Measurements from ENCODE around the gene CRIP1. TPM values are rescaled to one million over a fixed set of nuclear protein-coding genes. Genes with fewer than 3 reads are reported as not detected.

CRIP1 gene, protein sequence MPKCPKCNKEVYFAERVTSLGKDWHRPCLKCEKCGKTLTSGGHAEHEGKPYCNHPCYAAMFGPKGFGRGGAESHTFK
- total RNA-seq, result 0.87 and 12.2 TPM in 2 replicates

DNA sequence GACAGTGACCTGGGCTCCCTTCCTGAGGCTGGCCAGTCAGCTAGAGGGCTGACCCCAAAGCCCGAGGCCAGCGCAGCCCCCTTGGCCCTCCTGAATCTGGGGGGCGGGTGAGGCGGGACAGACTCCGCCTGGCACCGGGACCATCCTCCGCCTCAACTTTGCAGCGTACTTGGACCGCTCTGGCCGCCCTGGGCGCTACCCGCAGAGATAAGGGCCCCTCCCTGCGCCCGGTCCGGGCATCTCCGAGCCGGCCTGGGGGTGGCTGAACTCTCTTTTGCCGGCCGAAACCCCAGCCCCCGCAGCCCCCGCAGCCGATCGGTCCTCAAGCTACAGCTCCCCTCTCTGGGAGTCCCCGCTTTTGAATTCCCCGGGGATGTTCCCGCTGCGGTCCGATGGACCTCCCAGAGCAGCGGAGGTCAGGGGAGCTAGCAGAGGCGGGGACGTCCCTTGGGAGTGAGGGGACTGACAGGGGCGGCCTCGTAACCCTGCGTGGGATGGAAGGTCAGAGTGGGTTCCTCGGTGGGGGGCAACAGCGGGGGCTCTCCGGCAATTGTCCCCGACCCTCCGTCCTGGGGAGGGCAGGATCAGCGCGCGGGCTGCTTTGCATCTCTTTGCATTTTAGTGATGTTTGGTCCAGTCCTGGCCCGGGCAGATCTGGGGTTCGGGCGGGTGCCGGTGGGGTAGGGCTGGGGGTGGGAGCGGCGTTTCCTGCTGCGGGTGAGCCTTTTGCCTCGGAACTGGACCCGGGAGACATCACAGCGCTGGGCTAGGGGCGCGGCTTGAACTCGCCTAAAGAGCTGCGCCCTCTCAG, at the start of gene CRIP1:
CRIP1 (plus strand) TSS at position 724 of the 811 bp plus-strand sequence. CDS start 374 bp downstream, outside the sequence.
- DNase-seq (ENCODE audit: low read depth), result no peak

DNA sequence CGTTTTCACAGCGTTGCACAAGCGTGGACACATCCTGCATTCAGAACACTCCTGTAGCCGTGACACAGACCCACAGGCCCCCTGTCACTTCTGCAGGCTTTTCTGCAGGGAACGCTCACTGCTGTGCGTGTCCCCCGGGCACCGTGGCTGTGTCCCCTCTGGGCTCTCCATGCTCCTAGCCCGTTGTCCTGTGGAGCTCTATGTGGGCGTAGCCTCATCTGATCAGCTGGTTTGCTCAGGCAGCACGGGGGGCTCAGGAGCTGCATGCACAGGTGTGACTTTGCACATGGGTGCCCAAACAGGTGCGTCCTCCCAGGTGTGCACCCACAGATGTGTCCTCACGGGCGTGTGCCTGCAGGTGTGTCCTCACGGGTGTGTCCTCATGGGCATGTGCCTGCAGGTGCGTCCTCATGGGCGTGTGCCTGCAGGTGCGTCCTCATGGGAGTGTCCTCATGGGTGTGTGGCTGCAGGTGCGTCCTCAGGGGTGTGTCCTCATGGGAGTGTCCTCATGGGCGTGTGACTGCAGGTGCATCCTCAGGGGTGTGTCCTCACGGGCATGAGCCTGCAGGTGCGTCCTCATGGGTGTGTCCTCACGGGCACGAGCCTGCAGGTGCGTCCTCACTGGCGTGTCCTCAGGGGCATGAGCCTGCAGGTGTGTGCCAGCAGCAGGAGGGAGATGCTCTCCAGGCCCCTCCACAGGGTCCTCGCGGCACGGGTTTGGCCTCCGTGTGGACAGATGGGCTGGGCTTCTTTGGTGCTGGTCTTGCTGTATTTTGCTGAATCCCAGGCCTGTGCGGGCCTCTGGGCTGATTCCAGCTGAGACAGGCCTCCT, 49.6 kb upstream of the CRIP1 start:
- DNase-seq (ENCODE audit: low read depth), result no peak

- DNase-seq (ENCODE audit: low read depth), result no peak
These were observed 48.8 kb upstream of the CRIP1 start for GRCh38 chr14:105437723-105438500.

DNA sequence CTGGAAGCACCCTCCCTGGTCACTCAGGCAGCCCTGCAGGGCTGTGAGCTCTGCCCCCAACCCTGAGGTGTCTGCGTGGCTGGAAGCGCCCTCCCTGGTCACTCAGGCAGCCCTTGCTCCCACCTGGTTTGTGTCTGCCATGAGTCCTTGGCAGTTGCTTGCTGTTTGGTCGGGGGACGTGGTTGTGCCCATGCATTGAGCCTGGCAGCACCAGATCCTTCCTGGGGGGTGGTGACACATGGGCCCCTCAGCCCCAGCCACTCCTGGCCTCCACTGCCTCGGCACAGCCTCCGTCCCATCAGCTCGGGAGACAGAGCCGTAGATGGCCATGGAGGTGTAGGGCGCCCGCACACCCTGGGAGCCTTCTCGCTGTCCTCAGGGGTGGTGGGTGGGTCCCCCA, 47.5 kb upstream of the CRIP1 start:
- DNase-seq (ENCODE audit: low read depth), result no peak

GRCh38 chr14:105439710-105440553, 46.8 kb upstream of the CRIP1 start:
- no peak for DNase-seq (ENCODE audit: low read depth)

DNA sequence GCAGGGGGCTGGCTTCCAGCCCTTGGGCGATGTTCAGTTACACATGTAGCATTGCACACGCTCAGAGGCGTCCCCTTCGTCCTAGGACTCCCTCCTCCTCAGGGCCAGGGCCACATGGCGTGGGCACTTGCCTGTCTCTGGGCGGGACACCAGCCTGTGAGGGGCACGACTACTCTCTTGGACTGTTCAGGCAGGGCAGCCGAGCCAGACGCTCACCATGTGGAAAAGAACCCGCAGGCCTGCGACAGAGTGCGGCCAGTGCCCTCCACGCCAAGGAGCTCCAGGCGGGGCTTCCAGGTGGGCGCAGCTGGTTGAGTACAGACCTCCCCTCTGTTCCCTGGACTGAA, 46.2 kb upstream of the CRIP1 start:
- no peak for DNase-seq (ENCODE audit: low read depth)

DNA sequence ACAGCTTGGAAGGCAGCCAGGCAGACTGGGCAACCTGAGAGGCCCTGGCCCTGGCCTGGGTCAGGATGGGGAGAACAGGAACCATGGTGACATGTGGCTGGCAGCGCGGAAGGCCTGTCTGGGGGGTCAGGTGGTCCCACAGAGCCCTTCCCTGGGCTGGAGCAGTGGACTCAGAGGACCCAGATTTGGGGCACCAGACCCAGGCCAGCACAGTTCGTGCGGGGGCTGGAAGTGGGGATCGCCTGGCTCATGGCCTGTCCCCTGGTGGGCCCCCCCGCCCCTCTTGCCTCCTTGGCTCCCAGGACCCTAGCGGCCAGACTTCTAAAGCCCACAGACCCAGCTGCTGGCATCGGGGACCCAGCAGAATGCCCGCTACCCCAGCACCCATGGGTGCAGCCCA, 45.7 kb upstream of the CRIP1 start:
- DNase-seq (ENCODE audit: low read depth), result no peak

DNA sequence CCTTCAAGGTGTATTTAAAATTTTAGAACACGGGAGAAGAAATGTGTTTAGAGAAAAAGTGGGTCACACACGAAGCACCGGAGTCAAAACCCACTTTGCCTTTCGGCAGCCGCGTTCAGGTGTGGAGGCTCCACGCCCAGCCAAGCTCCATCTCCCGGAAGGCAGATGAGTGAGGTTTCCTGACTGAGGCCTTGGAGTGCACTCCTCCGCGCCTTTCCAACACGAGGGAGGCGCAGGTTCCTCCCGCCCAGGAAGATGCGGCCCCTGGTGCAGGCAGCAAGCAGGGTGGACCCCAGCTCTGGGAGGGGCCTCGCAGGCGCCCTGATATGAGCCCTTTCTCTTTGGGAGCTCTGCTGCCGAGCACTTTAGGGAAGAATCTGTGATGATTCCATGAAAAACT, 44.6 kb upstream of the CRIP1 start:
- DNase-seq (ENCODE audit: low read depth), result no peak

DNA sequence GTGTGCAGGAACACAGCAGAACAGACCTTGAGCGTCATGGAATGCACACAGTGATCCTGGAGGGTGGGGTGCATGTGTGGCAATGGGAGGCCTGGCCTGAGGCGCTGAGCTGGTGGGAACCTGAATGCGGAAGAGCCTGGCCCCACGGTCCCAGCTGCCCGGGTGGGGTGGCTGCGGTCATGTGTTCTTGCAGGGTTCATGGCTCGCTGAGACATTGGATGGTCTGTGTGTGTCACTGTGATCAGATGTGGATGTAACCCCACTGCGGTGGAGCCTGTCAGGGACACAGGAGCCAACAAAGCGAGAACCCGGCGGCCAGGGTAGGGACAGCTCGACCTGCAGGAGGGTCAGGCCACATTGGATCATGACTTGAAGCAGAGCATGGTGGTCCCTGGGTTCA, 43.9 kb upstream of the CRIP1 start:
- no peak for DNase-seq (ENCODE audit: low read depth)

DNA sequence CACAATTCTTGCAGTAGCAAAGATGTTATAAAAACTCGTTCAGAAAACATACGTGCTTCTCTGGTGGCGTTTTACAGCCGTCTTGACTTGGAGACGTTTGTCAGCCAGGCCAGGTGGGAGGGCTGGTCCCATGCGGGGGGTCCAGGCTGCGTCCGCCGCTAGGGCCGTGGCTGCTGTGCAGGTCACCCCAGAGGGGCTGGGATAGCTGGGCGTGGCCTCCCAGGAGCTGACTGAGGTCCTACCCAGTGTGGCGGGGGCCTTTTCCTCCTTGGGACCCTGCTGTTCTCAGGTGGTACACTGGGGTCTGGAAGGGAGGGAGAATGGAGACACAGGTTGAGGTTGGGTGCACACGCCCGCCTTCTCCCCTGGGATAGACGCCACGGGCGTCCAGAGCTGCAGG, 41.8 kb upstream of the CRIP1 start:
- no peak for DNase-seq (ENCODE audit: low read depth)

DNA sequence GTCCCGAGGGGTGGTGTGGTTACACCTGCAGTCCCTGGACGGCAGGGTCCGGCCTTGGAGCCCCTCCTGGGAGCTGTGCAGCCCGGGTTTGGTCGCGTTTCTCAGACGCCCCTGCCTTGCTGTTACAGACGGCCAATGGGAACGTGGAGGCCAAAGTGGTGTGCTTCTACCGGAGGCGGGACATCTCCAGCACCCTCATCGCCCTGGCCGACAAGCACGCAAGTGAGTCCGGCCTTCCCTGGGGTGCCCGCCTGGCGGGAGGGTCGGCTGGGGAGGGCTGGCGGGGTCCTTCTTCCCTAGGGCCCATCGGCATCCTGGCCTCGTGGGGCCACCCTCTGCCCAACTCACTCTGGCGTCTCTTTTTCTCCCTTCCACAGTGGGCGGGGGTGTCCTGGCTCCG, 41.4 kb upstream of the CRIP1 start:
- no peak for DNase-seq (ENCODE audit: low read depth)

DNA sequence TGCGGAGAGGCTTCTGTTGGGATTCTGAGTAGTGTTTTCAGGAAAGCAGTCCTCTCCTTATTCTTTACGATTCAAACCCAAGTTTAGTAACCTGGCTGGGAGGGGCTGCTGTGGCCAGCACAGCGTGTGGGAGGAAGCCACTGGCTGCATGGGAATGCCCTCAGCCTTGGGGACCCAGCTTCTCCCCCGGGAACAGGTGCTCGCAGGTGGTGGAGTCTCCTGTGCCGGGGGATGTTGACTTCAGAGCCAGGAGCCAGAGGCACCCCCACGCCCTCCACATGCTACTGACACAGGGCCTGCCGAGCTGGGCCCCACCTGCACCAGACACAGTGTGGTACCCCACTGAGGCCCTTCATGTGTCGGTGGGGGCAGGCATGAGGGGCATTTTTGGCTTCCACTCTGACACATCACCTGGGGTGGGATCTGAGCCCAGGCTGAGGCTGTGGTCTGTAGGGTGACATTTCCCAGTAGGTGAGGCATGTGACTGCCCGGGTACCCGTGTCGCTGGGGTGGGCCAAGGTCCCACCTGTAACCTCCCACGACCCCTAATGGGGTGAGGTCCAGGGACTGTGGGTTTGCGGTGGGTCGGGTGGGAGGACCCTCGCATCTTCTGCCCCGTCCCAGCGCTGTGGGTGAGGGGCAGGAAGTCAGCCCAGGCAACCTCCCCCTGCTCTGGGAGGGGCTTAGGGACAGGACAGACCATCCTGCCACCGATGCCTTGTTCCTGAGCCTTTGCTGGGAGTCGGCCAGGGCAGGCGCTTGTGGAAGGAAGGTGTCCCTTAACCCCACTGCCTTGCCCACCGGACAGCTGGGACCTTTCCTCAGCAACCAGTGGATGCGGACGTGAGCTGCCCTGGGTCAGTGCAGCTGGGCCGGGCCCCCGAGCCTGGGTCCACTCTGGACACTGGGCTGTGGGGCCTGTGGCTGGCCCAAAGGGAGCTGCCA, 40.5 kb upstream of the CRIP1 start:
- no peak for DNase-seq (ENCODE audit: low read depth)

DNA sequence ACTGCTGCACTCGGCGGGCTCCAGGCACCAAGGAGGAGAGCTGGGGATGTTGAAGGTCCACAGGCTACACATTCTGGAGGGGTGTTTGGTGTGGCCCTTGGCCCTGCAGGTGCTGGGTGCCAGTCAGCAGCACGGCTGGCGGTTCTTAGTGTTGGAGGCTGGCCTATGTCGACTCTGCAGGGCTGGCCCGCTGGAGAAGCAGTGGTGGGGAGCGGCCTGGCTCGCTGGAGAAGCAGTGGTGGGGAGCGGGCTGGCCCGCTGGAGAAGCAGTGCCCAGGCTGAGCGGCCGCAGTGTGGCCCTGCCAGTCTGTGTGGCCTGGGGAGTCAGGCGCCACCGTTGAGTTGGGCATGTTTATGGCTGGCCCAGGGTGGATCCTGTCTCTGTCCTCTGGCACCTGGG, 39.7 kb upstream of the CRIP1 start:
- no peak for DNase-seq (ENCODE audit: low read depth)

DNA sequence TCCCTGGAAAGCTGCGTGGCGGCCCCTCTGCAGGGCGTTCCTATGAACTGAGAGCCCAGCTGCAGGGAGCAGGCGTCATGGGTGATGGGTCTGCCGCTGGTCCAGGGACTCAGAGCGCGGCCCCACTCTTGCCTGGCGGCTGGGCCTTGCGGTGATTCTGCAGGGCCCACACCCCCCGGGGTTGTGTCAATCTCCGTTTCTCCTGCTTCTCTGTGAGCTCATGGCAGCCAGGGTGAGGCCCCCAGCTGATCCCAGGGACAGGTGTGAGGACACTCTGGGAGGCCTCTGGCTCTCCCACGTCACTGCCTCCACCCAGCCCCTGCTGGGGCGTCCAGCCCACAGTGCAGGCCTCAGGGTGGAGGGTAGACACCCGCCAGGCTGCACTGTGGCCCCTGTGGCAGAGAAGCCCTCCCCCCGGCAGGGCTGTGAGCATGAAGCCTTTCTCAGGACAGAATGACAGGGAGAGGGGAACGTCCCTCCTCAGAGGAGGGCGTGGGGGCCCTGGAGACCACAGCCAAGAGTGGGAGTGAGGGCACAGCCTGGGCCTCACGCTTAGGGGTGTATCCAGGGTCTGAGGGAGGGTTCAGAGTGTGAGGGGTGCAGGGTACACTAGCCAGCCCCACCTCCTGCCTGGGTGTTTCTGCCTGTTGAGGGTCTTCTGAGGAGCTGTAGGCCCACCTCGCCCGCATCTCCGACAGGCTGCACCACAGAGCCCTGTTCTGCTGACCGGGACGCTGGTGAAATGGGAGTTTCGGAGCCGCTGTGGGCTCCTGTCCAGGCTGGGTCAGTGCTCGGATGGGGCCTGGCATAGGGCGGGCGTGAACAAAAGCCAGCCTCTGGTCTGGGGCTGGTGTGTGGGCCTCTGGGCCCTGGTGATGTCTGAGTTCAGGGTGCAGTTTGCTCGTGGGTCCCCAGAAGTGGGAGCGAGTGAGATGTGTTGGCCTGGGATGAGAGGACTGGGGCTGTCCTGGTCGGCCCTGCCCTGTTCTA, 38.7 kb upstream of the CRIP1 start:
- no peak for DNase-seq (ENCODE audit: low read depth)

GRCh38 chr14:105448706-105449111, 38.0 kb upstream of the CRIP1 start:
- DNase-seq (ENCODE audit: low read depth), result peak; percentile 13

DNA sequence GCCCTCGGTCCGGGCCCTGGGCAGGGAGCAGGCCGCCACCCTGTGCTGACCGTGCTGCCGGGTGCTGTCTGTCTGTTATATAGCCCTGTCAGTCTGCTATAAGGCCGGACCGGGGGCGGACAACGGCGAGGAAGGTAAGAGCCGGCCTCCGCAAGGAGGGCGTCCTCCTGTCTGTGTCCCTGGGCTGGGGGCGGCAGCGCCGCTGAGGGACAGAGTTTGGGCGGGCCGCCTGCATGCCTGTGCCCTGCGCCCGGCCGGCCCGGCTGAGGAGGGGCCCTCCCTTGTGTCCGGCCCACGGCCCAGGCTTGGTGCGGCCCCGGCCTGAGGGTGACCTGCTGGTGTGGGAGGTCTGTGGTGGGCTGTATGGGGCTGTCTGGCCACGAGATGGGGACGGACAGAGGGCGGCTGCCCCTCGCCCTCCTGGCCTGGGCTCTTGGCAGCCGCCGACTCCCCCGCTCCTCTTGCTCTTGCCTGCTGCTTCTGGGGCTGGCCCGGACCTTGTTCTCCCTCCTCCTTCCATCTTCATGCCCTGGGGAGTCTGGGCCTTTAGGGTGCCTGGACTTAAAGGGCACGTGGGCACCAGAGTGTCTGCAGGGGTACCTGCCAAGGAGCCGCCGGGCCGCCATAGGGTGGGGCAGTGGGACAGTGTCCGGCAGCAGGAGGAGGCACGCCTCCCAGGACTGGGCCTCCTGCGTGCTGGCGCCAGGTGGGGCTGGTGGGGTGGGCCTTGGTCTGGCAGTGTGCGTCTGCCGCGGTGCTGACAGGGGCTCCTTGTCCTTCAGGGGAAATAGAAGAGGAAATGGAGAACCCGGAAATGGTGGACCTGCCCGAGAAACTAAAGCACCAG, 37.2 kb upstream of the CRIP1 start:
- DNase-seq (ENCODE audit: low read depth), result no peak

DNA sequence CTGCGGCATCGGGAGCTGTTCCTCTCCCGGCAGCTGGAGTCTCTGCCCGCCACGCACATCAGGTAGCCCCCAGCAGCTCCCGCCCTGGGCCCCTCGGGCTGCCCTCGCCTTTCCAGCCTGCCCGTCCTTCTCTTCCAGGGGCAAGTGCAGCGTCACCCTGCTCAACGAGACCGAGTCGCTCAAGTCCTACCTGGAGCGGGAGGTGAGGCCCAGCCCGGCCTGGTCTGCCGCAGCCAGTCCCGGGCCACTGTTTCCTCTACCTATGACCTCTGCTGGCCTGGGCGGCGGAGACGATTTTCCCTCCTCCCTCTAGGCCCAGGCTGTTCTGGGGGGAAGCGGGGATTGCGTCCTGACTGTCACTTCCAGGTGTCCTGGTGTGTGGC, 36.6 kb upstream of the CRIP1 start:
- no peak for DNase-seq (ENCODE audit: low read depth)
